KOPT-K1 (cell line): Measurements from ENCODE around the gene MRPL17.

Experiments used
- H3K27ac ChIP-seq: fragments of 200-600 bp; sonication (generic); 2 replicates; pipeline ENCODE4 v1.5.1; 2016; ENCODE audit warnings: antibody characterized with exemption, mild to moderate bottlenecking, low read depth, low read length; ENCODE audit not compliant: poor library complexity, severe bottlenecking
- H3K36me3 ChIP-seq: fragments of 200-600 bp; sonication (generic); 2 replicates; pipeline ENCODE4 v1.5.1; 2017; ENCODE audit warnings: antibody characterized with exemption, mild to moderate bottlenecking, low read length, moderate library complexity; ENCODE audit not compliant: insufficient read depth
- H3K9me3 ChIP-seq: fragments of 200-600 bp; sonication (generic); 2 replicates; pipeline ENCODE4 v1.5.1; 2017; ENCODE audit warnings: antibody characterized with exemption, low read length, mild to moderate bottlenecking; ENCODE audit not compliant: insufficient read depth, poor library complexity, severe bottlenecking

MRPL17 gene

DNA sequence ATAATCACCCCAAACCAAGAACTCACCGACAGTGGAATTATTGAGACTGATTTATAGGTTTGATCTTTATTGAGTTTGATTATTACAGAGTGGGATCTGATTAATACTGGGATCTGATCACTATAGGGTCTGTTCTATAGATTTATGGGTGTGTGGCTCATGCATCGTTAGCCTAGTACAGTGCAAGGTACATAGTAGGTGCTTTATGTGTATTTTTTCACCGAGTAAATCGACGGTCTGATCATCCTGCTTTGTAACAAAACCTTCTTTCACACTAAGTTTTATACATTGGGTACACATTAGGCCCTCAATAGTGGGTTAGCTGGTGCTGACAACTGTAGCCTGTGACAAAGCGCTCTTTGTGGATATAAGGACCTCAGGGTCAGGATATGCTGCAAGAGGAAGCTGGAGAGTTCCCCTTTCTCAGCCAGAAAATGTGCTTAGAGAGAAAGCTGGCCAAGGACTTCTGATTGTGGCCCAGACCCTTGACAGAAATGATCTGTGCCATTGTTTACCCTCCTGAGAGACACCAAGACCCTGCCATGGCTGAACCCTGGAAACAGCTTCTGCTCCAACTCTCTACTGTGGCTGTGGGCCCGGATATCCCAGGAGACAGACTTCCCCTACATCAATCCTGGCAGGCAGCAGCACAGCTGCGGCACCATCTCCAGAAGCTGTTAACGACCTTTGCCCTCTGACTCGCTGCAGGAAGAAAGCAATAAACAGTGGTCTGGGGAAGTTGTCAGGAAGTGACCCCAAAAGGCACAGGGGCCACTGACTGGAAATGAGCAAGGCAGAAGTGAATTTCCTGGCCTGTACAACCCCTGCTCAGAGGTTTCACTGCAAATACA, 47.8 kb downstream of the MRPL17 start:
- peaks cover 21% of the 10 kb centered on the region; the same call in 1 of the 2 replicates for H3K36me3 ChIP-seq
- H3K9me3 ChIP-seq, result no peaks in the 10 kb centered on the region
- H3K27ac ChIP-seq, result no peak overlapping the region

DNA sequence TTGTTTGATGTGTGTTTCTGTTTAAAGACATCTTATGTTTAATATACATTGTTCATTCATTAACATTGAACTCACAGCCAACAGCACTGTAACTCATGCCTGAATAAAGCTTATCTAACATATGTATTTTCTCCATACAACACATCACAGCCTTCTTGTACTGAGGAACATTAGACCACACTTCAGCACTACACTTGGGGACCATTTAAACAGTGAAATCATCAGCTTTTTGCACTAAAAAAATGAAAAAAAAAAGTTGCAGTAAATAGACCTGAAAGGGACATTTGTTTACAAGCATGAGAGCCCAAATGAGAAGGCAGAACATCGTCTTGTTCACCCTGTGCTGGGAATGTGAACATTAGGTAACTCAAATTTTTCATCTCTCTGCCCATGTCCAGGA, 48.6 kb downstream of the MRPL17 start:
- Histone ChIP-seq H3K36me3 (peaks cover 20% of the 10 kb centered on the region; the same call in 1 of the 2 replicates), H3K27ac (no peak overlapping the region), H3K9me3 (no peaks in the 10 kb centered on the region)

DNA sequence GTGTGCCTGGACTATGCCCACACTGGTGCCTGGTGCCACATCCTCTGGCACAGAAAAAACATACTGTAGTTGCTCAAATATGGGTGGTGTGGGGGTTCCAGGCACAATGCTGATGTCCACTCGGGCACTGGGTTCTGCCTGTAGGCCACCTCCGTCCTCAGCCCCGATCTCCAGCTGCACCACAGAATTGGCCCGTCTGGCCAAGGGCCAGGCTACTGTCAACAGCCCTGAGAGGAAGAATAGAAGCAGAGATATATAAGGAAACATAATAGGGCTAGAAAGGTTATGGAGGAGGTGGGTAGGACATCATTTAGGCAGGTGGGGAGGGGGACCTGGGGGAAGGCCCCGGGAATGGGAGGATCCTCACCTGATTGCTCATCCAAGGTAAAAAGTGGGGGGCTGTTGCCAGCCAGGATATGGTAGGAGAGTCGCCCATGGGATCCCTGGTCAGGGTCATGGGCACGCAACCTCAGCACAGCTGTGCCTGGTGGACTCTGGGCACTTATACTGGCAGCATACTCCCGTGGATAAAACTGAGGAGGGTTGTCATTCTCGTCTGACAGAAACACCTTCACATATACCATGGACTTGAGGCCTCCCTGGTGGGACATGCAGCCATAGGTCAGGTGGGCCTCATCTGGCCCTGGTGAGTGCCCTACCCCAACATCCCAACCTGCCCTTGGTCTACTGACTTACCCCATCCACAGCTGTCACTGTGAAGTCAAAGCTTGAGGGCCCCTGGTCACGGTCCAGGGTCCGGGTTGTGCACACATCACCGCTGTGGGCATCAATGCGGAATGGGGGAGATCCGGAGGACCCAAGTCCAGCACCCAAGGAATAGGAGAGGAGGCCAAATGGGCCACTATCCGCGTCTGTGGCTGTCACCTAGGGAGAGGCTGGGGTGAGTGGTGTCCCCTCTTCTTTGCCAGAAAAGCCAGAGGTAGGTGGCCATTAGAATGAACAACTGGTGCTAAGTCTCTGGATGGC, 49.4 kb downstream of the MRPL17 start:
- Histone ChIP-seq H3K27ac (no peak overlapping the region), H3K36me3 (peaks cover 27% of the 10 kb centered on the region; the same call in 1 of the 2 replicates)

DNA sequence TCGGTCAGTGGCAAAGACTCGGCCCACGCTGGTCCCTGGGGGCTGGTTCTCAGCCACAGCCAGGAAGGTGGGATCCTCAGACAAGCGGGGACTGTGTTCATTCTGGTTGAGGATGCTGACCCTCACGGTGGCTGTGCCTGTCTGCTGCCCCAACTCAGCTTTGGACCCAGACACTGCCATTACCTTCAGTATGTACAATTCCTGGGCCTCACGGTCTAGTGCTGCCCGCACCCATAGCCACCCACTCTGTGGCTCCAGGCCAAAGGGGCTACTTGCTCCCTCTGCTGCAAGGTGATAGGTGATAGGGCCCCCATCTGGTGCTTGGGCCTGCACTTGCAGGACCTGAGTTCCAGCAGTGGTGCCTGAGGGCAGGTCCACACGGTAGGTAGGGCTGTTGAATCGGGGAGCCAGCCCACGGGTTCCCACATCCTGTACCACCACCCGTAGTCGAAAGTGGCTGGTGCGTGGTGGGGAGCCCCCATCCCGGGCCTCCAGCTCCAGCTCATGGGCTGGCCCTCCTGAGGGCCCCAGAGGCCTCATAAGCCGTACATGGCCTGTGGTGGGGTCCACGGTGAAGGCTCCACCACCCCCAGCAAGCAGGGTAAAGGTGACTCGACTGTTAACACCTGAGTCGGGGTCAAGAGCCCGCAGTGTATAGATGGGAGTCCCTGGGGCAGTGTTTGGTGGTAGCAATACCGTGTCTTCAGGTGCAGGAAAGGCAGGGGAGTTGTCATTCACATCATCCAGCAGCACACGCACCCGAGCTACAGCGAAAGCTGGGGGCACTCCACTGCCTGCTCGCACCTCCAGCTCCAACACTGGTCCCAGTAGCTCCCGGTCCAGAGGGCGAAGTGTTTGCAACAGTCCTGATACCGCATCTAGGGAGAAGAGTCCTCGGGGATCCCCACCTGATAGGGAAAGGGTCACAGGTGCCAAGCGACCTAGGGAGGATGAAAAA, 50.7 kb downstream of the MRPL17 start:
- H3K36me3 ChIP-seq, result peaks cover 27% of the 10 kb centered on the region; the same call in 1 of the 2 replicates
- no peaks in the 10 kb centered on the region for H3K9me3 ChIP-seq
- peak overlapping the region; percentile 22 for H3K27ac ChIP-seq

More for the DNA sequence above, 49.4 kb downstream of the MRPL17 start:
- no peaks in the 10 kb centered on the region for H3K9me3 ChIP-seq

DNA sequence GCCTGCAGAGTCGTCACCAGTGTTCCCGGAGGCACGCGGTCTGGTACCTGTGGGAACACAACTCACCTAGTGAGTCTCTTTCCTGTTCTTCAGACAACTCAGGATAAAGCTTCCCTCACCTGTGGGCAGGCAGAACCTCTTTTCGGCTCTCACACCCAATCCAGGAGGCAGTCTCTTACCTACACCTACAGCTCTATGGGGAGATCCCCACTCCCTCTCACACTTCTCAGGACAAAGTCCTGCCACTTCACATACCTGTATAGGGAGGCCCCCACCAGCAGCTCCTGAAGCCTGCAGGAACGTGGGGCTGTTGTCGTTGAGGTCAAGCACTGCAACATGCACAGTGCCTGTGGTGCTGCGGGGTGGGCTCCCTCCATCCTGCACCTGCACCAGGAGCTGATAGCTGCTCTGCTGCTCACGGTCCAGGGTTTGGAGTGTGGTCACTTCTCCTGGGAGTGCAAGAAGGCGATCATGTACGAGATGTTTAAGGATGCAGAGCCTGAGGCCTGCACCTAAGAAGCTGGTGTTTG, 51.7 kb downstream of the MRPL17 start:
- no peaks in the 10 kb centered on the region for H3K9me3 ChIP-seq
- peaks cover 34% of the 10 kb centered on the region; the same call in 1 of the 2 replicates for H3K36me3 ChIP-seq
- no peak overlapping the region for H3K27ac ChIP-seq

DNA sequence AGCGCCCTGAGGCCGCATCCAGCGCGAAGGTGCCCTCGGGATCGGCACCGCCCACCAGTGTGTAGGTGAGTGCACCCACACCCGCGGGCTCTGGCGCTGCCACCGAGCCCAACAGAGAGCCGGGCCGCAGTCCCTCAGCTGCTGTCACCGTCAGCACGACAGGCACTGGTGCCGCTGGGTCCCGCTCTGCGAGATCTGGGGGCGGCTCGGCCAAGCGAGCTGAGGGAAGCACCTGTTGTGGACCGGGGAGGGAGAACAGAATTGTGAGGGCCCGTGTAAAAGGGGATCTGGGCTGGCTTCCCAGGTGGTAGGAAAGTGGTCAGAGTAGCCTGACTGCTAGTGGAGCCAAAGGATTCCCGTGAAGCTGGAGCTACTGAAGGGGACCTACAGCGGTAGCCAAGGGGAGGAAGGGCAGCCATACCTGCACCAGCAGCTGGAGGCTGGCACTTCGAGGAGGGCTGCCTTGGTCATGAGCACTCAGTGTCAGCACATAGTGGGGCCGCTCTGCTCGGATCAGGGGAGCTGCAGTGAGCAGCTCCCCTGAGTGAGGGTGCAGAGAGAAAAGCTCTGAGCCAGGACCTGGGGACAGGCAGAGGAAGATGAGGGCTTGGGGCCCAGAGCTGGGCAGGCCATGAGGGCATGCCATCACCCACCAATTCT, 52.4 kb downstream of the MRPL17 start:
- Histone ChIP-seq H3K27ac (no peak overlapping the region), H3K9me3 (no peaks in the 10 kb centered on the region)

More for the DNA sequence above, 52.4 kb downstream of the MRPL17 start:
- peaks cover 41% of the 10 kb centered on the region; the same call in 1 of the 2 replicates for H3K36me3 ChIP-seq
